Urinary bladder (tissue), 4 donors: ENCODE results near the gene WASHC3. TPM values are rescaled to one million over a fixed set of nuclear protein-coding genes. Genes with fewer than 3 reads are reported as not detected.

Experiments
- DNase-seq: peaks from one replicate; pipeline ENCODE4 v3.0.0-alpha.2; 2015; ENCODE audit errors: extremely low spot score
- H3K27ac ChIP-seq: one replicate; pipeline ENCODE4 v1.5.1; 2013; ENCODE audit warnings: low read depth, mild to moderate bottlenecking, moderate library complexity
- H3K36me3 ChIP-seq: one replicate; pipeline ENCODE4 v1.6.1; 2013; ENCODE audit warnings: mild to moderate bottlenecking, moderate library complexity; ENCODE audit not compliant: insufficient read depth
- H3K4me1 ChIP-seq: one replicate; pipeline ENCODE4 v1.6.1; 2013; ENCODE audit warnings: mild to moderate bottlenecking, moderate library complexity; ENCODE audit not compliant: insufficient read depth
- H3K4me3 ChIP-seq: one replicate; pipeline ENCODE4 v1.5.1; 2013; ENCODE audit warnings: low read depth, low read length
- WGBS: extraction: QIAGEN DNeasy Blood & Tissue Kit; methylation state at CpG from one replicate; pipeline ENCODE4 v1.1.7; 2013; 5-methylcytosine and 5-hydroxymethylcytosine counted together
- polyA plus RNA-seq: library from polyadenylated mRNA; stranded (reverse); fragments of 200-250 nt; gene quantifications from one replicate; pipeline ENCODE4 v1.2.3, GENCODE V29; 2013
- total RNA-seq: library from RNA; depleted of rRNA; stranded (reverse); fragments of >200 nt; gene quantifications from one replicate; pipeline ENCODE4 v1.2.3, GENCODE V29; 2014
- donor health status: healthy with polysubstance abuse.
- donor health status: healthy.

Gene WASHC3
- total and polyA plus RNA-seq, 2 donors: 70.4 to 82.1 TPM

DNA sequence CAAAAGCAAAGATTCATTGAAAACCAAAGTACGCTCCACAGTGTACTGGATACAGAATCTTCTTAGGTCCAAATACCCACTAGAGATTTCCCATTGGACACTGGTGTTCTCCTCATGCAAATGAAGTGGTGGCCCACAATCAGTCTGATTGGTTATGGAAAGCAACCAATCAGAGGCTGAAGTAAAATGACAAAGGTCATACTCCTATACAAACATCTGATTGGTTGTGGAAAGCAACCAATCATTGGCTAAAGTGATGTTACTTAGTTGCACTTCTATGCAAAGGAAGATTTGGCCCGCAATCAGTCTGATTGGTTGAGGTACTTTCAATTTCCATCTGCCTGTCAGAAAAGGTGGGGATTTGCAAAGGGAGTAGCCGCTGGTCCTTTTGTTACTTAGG, 1.3 kb upstream of the WASHC3 start:
- H3K36me3 ChIP-seq: no peaks in the 10 kb centered on the region
- WGBS: over 99% methylated on average over 3 of the region's 3 CpGs
- H3K4me3 ChIP-seq: no peak overlapping the region
- no peak overlapping the region for H3K27ac ChIP-seq
- H3K4me1 ChIP-seq: no peaks in the 10 kb centered on the region
- no peak for DNase-seq

- no peaks in the 10 kb centered on the region for H3K4me1 ChIP-seq
- H3K27ac ChIP-seq: no peak overlapping the region
- DNase-seq: no peak
- H3K4me3 ChIP-seq: no peak overlapping the region
- no peaks in the 10 kb centered on the region for H3K36me3 ChIP-seq
- 84% methylated on average over 11 of the region's 11 CpGs for WGBS
Observed at GRCh38 chr12:102062419-102062806, 622 bp upstream of the WASHC3 start.

- Histone ChIP-seq H3K36me3 (peaks cover 2% of the 10 kb centered on the region), H3K27ac (peak overlapping the region; percentile 68), H3K4me3 (peak overlapping the region; percentile 68), H3K4me1 (no peaks in the 10 kb centered on the region)
- WGBS: 26% methylated on average over 9 of the region's 9 CpGs
- DNase-seq: no peak
Observed at GRCh38 chr12:102061096-102061559, 663 bp downstream of the WASHC3 start.

DNA sequence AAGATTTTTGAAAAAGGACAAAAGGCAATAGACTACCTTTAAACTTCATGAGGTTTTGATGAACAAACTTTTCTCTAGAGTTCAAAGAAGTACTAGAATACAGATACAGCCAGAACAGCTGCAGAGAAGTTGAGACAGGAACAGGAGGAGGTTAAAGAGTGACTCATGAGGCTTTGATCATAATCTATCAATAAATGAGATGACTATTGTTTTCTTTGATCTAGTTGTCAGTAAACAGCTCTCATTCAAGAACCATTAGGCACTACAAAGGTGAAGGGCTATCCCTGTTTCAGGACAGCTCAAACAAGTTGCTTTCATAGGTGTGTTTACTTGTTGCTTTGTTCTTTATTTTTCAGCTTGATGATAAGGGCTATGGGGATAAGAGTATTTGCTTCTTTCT, 2.4 kb downstream of the WASHC3 start:
- Histone ChIP-seq H3K36me3 (peaks cover 2% of the 10 kb centered on the region), H3K4me1 (no peaks in the 10 kb centered on the region), H3K27ac (peak overlapping the region; percentile 23), H3K4me3 (no peak overlapping the region)
- no peak for DNase-seq

DNA sequence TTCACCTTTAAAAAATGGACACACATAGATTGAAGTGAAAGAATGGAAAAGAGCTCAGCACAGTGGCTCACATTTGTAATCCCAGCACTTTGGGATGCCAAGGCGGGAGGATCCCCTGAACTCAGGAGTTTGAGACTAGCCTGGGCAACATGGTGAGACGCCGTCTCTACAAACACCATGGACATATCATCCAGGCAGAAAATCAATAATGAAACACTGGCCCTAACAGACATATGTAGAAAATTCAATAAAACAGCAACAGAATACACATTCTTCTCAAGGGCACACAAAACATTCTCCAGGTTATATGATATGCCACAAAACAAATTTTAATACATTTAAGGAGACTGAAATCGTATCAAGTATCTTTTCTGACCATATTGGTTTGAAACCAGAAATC, 7.4 kb downstream of the WASHC3 start:
- H3K27ac ChIP-seq: no peak overlapping the region
- H3K36me3 ChIP-seq: peaks cover 2% of the 10 kb centered on the region
- peaks cover 3% of the 10 kb centered on the region for H3K4me1 ChIP-seq
- no peak for DNase-seq
- no peak overlapping the region for H3K4me3 ChIP-seq
- WGBS: 95% methylated on average over 4 of the region's 4 CpGs

GRCh38 chr12:102053062-102053349, 8.8 kb downstream of the WASHC3 start:
- no peak for DNase-seq
- peaks cover 3% of the 10 kb centered on the region for H3K4me1 ChIP-seq
- no peak overlapping the region for H3K27ac ChIP-seq
- H3K36me3 ChIP-seq: peaks cover 2% of the 10 kb centered on the region
- no peak overlapping the region for H3K4me3 ChIP-seq

GRCh38 chr12:102052192-102053061, 9.4 kb downstream of the WASHC3 start:
- peaks cover 2% of the 10 kb centered on the region for H3K36me3 ChIP-seq
- no peak overlapping the region for H3K4me3 ChIP-seq
- no peak overlapping the region for H3K27ac ChIP-seq
- H3K4me1 ChIP-seq: peaks cover 3% of the 10 kb centered on the region
- DNase-seq: no peak
- WGBS: 97% methylated on average over 4 of the region's 4 CpGs

DNA sequence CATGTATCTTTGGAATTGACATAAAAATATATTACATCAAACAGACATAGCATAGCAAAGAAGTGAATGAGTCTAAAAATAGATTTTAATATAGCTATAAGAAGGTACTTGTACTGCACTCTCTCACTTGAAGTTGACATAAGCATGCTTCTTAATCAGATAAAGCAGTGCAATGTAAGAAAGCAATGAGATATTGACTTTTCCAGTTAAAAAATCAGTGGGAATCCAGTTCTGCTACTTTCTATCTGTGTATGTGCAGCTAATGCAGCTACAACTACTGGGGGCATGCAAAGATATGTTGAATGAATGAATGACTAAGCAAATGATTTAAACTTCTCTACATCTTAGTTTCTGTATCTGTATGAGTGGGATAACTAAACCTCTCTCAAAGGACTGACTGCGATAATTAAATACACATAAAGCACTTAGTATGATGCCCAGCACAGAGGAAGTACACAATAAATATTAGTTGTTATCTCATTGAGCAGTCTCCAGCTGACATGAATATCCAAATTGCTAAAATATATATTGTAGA, 10.3 kb downstream of the WASHC3 start:
- H3K36me3 ChIP-seq: no peaks in the 10 kb centered on the region
- no peak overlapping the region for H3K4me3 ChIP-seq
- no peak overlapping the region for H3K27ac ChIP-seq
- peaks cover 3% of the 10 kb centered on the region for H3K4me1 ChIP-seq
- WGBS: 82% methylated on average over 1 of the region's 1 CpG
- no peak for DNase-seq

- WGBS: 25% methylated on average over 1 of the region's 1 CpG
- peaks cover 2% of the 10 kb centered on the region for H3K36me3 ChIP-seq
Observed at GRCh38 chr12:102050660-102051430, 10.9 kb downstream of the WASHC3 start.

DNA sequence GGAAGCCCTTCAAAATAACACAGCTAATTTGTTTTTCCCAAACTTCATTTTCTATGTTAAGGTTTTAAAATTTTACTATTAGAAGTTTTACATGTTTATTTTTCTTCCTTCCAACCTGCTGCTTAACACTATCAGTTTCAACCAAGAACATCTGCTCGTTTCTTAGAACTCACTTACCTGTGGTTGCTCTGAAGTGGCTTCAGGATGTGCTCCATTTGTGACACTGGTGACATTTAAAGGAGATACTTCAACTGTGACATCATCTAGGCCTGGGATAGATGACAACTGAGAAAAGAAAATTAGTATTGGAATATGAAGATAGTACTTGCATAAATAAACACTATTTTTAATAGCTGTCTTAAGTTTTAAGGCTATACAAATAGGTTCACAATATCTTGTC, 17.9 kb downstream of the WASHC3 start:
- Histone ChIP-seq H3K36me3 (peaks cover 4% of the 10 kb centered on the region), H3K4me3 (no peak overlapping the region), H3K4me1 (no peaks in the 10 kb centered on the region), H3K27ac (no peak overlapping the region)
- no peak for DNase-seq
- WGBS: 92% methylated on average over 1 of the region's 1 CpG

More at GRCh38 chr12:102050660-102051430, 10.9 kb downstream of the WASHC3 start:
- DNase-seq: no peak
- peaks cover 3% of the 10 kb centered on the region for H3K4me1 ChIP-seq
- H3K27ac ChIP-seq: no peak overlapping the region
- H3K4me3 ChIP-seq: no peak overlapping the region

DNA sequence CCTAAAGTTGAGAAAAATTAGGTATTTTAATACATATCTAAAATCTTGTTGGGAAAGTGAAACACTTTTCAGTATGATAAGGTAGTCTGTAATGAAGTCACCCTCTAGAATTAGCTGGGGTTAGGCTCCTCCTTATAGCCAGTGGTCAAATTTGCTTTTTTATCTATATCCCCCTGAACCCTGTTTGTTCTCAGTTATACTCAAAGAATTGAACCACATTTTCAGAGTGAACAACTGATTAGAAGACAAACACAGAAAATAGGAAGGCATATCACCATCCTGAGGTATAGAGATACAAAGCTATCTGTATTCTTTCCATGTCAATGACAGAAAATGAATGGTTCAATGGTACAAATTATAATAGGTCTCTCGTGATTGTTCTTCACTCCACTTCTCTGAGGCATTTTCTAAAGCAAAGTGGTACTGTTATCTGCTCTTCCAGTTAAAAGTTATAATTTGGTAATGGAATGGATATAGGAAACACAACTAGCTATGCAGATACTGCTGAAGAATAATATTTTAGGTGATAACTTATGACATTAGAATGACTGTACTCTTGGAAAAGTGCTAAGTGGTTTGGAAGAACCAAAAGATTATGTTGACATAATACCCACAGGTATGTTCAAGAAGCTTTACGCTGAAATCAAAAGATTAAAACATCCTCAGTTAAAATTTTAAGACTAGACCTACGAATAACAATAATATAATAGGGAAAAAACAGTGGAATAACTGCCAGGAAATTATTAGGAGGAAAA, 27.6 kb downstream of the WASHC3 start:
- no peaks in the 10 kb centered on the region for H3K36me3 ChIP-seq

DNA sequence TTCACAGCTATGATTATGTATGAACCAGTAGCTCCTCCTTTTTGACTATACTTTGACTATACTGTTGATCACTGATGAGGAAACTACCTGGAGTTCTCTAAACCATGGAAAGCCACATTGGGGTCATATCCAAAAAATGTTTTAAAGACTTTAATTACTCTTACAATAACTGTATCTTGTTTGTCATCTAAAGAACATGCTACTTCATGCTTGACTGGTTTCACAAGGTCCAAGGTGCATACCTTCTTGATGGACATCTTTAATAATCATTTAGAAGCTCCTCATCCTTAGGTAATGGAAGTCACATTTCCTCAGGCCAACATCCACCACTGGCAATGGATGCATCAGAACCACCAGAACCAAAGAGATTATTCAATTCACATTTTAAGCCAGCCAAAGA, 29.9 kb downstream of the WASHC3 start:
- Histone ChIP-seq H3K4me1 (no peaks in the 10 kb centered on the region), H3K27ac (no peak overlapping the region), H3K4me3 (no peak overlapping the region), H3K36me3 (no peaks in the 10 kb centered on the region)
- no peak for DNase-seq

More for the DNA sequence above, 27.6 kb downstream of the WASHC3 start:
- 57% methylated on average over 3 of the region's 3 CpGs for WGBS
- H3K27ac ChIP-seq: no peak overlapping the region
- DNase-seq: no peak
- H3K4me1 ChIP-seq: no peaks in the 10 kb centered on the region
- no peak overlapping the region for H3K4me3 ChIP-seq

- no peak for DNase-seq
- H3K4me3 ChIP-seq: no peak overlapping the region
- no peaks in the 10 kb centered on the region for H3K4me1 ChIP-seq
- H3K27ac ChIP-seq: peak overlapping the region; percentile 50
- 48% methylated on average over 4 of the region's 4 CpGs for WGBS
- no peaks in the 10 kb centered on the region for H3K36me3 ChIP-seq
Observed at GRCh38 chr12:102029141-102029540, 32.6 kb downstream of the WASHC3 start.
